Spleen (tissue), 7 donors: ENCODE data around the gene KRTCAP3.

Experiments
- POLR2A ChIP-seq, 3 donors: fragments of 450-650 bp; IDR thresholded peaks; one replicate each; pipeline ENCODE4 v1.5.1; 2017; ENCODE audit warnings: antibody characterized with exemption in 3 of 3, mild to moderate bottlenecking in 1 of 3
- TF ChIP-seq, protein P1 (sequence below), 11 experiments: fragments of 200-600 bp in 7 of 11; fragments of 450-650 bp in 4 of 11; sonication (generic) in 4 of 11; IDR thresholded peaks in 8 of 11; conservative IDR thresholded peaks in 3 of 11; 1 replicate in 7 of 11; 2 replicates in 4 of 11; pipeline versions ENCODE4 v1.4.0 to v1.8.0; 2016 to 2021; ENCODE audit warnings: antibody characterized with exemption in 11 of 11, inconsistent platforms in 4 of 11, mild to moderate bottlenecking in 1 of 11
- donor health status: DM: no; HTN: no; CAD: no; lungs with moderate emphysema.
- donor health status: DM: no; HTN: no; CAD: no.
- donor health status: DM: no; HTN: no; CAD: no.

DNA sequence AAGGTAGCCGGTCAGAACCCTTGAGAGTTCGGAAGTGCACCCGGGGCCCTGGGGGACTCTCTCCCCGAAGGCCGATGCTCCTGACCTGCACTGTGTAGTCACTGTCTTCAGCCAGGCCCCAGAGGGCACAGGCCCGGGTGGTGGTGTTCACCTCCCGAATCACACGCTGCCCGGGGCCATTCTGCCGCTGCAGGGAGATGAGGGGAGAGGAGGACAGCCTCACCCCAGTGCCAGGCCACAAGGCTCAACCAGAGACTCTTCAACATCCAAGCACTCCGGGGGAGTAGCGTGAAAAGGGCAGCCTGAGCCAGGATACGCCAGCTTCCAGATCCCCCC lies 51.7 kb downstream of the KRTCAP3 start:
- no peak for TF ChIP-seq POLR2A (IDR thresholded peaks at IDR 0.05)
- TF ChIP-seq, protein P1, sequence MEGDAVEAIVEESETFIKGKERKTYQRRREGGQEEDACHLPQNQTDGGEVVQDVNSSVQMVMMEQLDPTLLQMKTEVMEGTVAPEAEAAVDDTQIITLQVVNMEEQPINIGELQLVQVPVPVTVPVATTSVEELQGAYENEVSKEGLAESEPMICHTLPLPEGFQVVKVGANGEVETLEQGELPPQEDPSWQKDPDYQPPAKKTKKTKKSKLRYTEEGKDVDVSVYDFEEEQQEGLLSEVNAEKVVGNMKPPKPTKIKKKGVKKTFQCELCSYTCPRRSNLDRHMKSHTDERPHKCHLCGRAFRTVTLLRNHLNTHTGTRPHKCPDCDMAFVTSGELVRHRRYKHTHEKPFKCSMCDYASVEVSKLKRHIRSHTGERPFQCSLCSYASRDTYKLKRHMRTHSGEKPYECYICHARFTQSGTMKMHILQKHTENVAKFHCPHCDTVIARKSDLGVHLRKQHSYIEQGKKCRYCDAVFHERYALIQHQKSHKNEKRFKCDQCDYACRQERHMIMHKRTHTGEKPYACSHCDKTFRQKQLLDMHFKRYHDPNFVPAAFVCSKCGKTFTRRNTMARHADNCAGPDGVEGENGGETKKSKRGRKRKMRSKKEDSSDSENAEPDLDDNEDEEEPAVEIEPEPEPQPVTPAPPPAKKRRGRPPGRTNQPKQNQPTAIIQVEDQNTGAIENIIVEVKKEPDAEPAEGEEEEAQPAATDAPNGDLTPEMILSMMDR (IDR thresholded peaks at IDR 0.05 in 8 of 11, conservative IDR thresholded peaks at IDR 0.05 in 3 of 11), result no peak
